Endothelial cell of umbilical vein (primary cell): ENCODE data around the gene HELZ2. TPM values are rescaled to one million over a fixed set of nuclear protein-coding genes. Genes with fewer than 3 reads are reported as not detected.
"Not testable (repeated sequence)": the region's sequence is repeated elsewhere in the genome, so short reads cannot be mapped to it uniquely, and the experiment has no call there.

Source experiments
- BruUV-seq: library from RNA; stranded (reverse); fragments of 400-500 nt; replicated peaks from 2 replicates; lab custom pipeline; 2021; lab: Mats Ljungman, UMichigan
- CTCF ChIA-PET: fragments of 300-600, 350-600 bp; sonication (Branson Sonifier 250); formaldehyde crosslinking; loops from one replicate; lab custom pipeline; 2021; ENCODE audit warnings: antibody characterized with exemption, inconsistent platforms; lab: Charles Lee
- POLR2A ChIA-PET: fragments of 300-600, 350-600 bp; sonication (Branson Sonifier 250); formaldehyde crosslinking; loops from one replicate; lab custom pipeline; 2021; ENCODE audit warnings: antibody characterized with exemption, inconsistent platforms; lab: Charles Lee
- DNase-seq: peaks from one replicate; pipeline ENCODE4 v3.0.0-alpha.2; 2011; ENCODE audit warnings: low read depth, low spot score
- FAIRE-seq: peaks from 2 replicates; lab custom pipeline; 2011; peaks lifted over from hg19 to GRCh38; lab: Jason Lieb, UNC
- H2AFZ ChIP-seq: 2 replicates; pipeline ENCODE4 v1.6.0; 2012; ENCODE audit warnings: low read depth, low read length, control low read depth, inconsistent platforms
- H3K27ac ChIP-seq: 2 replicates; pipeline ENCODE4 v1.5.1; 2011; ENCODE audit warnings: low read depth, mild to moderate bottlenecking, control low read depth, low read length, moderate library complexity; ENCODE audit not compliant: insufficient read depth
- H3K27me3 ChIP-seq, 2 experiments: 2 replicates each; pipeline versions ENCODE4 v1.6.0 to v1.6.1; 2011; ENCODE audit warnings: low read length in 2 of 2, mixed read lengths in 1 of 2; ENCODE audit not compliant: control insufficient read depth in 2 of 2, insufficient read depth in 2 of 2
- H3K36me3 ChIP-seq, 2 experiments: 2 replicates in 1 of 2; 3 replicates in 1 of 2; pipeline ENCODE4 v1.5.1; 2011; ENCODE audit warnings: low read length in 2 of 2, mild to moderate bottlenecking in 1 of 2, moderate library complexity in 1 of 2; ENCODE audit not compliant: control insufficient read depth in 2 of 2, insufficient read depth in 2 of 2; ENCODE audit errors: extremely low read depth in 1 of 2
- H3K4me1 ChIP-seq: 3 replicates; pipeline ENCODE4 v1.5.1; 2011; ENCODE audit warnings: mild to moderate bottlenecking, low read length; ENCODE audit not compliant: control insufficient read depth, insufficient read depth; ENCODE audit errors: extremely low read depth
- H3K4me2 ChIP-seq: 2 replicates; pipeline ENCODE4 v1.6.1; 2011; ENCODE audit warnings: low read length, control low read depth, mixed read lengths; ENCODE audit not compliant: insufficient read depth
- H3K4me3 ChIP-seq, 3 experiments: fragments of 200-600 bp in 1 of 3; sonication (generic), shearing (Covaris generic) in 1 of 3; replicated peaks in 1 of 3; 2 replicates each; pipeline ENCODE4 v1.5.1; 2011 to 2016; ENCODE audit warnings: control low read depth in 3 of 3, low read length in 3 of 3, mild to moderate bottlenecking in 2 of 3, inconsistent platforms in 1 of 3, low read depth in 1 of 3, moderate library complexity in 1 of 3; ENCODE audit not compliant: insufficient read depth in 1 of 3
- H3K79me2 ChIP-seq: 2 replicates; pipeline ENCODE4 v1.6.0; 2012; ENCODE audit warnings: low read length, inconsistent platforms; ENCODE audit not compliant: control insufficient read depth, insufficient read depth
- H3K9ac ChIP-seq: replicated peaks from 2 replicates; pipeline ENCODE3; 2011; ENCODE audit warnings: low read length, control low read depth; ENCODE audit not compliant: insufficient read depth; ENCODE audit errors: extremely low read depth
- H3K9me1 ChIP-seq: replicated peaks from 3 replicates; pipeline ENCODE4 v1.6.0; 2011; ENCODE audit warnings: mild to moderate bottlenecking, low read length; ENCODE audit not compliant: control insufficient read depth, insufficient read depth; ENCODE audit errors: extremely low read depth
- H3K9me3 ChIP-seq: replicated peaks from 2 replicates; pipeline ENCODE4 v1.5.1; 2012; ENCODE audit warnings: low read length, inconsistent platforms; ENCODE audit not compliant: control insufficient read depth, insufficient read depth
- H4K20me1 ChIP-seq: replicated peaks from 2 replicates; pipeline ENCODE3; 2011; ENCODE audit warnings: mild to moderate bottlenecking, low read length; ENCODE audit not compliant: control insufficient read depth, insufficient read depth; ENCODE audit errors: extremely low read depth
- CTCF ChIP-seq, 2 donors: IDR thresholded peaks; 1 replicate in 1 of 2; 2 replicates in 1 of 2; pipeline ENCODE4 v1.5.1; 2011; ENCODE audit warnings: low read length in 2 of 2, mild to moderate bottlenecking in 2 of 2, moderate library complexity in 2 of 2, control low read depth in 1 of 2, inconsistent platforms in 1 of 2, low read depth in 1 of 2; ENCODE audit not compliant: insufficient read depth in 1 of 2; ENCODE audit errors: extremely low read depth in 1 of 2
- EZH2 ChIP-seq: IDR thresholded peaks from 2 replicates; pipeline ENCODE4 v1.6.1; 2012; ENCODE audit warnings: borderline replicate concordance, low read depth, mild to moderate bottlenecking, moderate library complexity, low read length, inconsistent platforms; ENCODE audit not compliant: severe bottlenecking
- FOS ChIP-seq: IDR thresholded peaks from 2 replicates; pipeline ENCODE4 v1.6.1; 2011; ENCODE audit warnings: mild to moderate bottlenecking, low read length, moderate library complexity, borderline replicate concordance; ENCODE audit not compliant: insufficient read depth
- GATA2 ChIP-seq: IDR thresholded peaks from 2 replicates; pipeline ENCODE4 v1.7.0; 2011; ENCODE audit warnings: low read depth, mild to moderate bottlenecking, moderate library complexity, mixed read lengths, low read length; ENCODE audit not compliant: insufficient read length, insufficient read depth
- JUN ChIP-seq: IDR thresholded peaks from 2 replicates; pipeline ENCODE4 v1.6.1; 2011; ENCODE audit warnings: borderline replicate concordance, low read depth; ENCODE audit not compliant: insufficient read length, insufficient read depth
- MYC ChIP-seq: IDR thresholded peaks from one replicate; pipeline ENCODE4 v1.6.1; 2011; ENCODE audit warnings: mild to moderate bottlenecking, low read depth, low read length
- POLR2A ChIP-seq: IDR thresholded peaks from 2 replicates; pipeline ENCODE4 v1.6.1; 2012; ENCODE audit warnings: low read depth, mild to moderate bottlenecking, control low read depth, low read length
- POLR2AphosphoS5 ChIP-seq: IDR thresholded peaks from 2 replicates; pipeline ENCODE4 v1.6.1; 2012; ENCODE audit warnings: low read depth, mild to moderate bottlenecking, control low read depth, low read length, moderate library complexity; ENCODE audit not compliant: insufficient read depth
- dilution Hi-C: fragments of 300-500 bp; cut with MboI; formaldehyde crosslinking; loops from one replicate; pipeline ENCODE4 v1.15.0; 2019; ENCODE audit warnings: low sequenced_read_pairs; ENCODE audit not compliant: extremely low pct_ligation_motif_present
- intact Hi-C: fragments of 100-400 bp; cut with micrococcal nuclease; formaldehyde crosslinking; loops from one replicate; pipeline ENCODE4 v1.10.0; 2022
- polyA plus RNA-seq, 4 experiments: library from polyadenylated mRNA; depleted of rRNA in 3 of 4; stranded (reverse) in 3 of 4; unstranded in 1 of 4; fragments of >200 nt; gene quantifications; 2 replicates each; pipeline versions ENCODE4 v1.2.1 to v1.2.3, GENCODE V29; 2011 to 2012; ENCODE audit warnings: missing spikeins in 1 of 4
- total RNA-seq: library from RNA; stranded (reverse); gene quantifications from 2 replicates; pipeline ENCODE4 v1.2.3, GENCODE V29; 2021
- TF ChIP-seq, protein P1 (sequence below): IDR thresholded peaks from 2 replicates; pipeline ENCODE4 v1.6.1; 2011; ENCODE audit not compliant: insufficient read depth, insufficient read length

The HELZ2 gene
- total and polyA plus RNA-seq, 2 donors (not counting 3 experiments of a cell fraction or from before 2014, with no cell fraction given): 10.6 to 33.2 TPM

GRCh38 chr20:63601679-63602078 lies 27.6 kb upstream of the HELZ2 start:
- H3K4me1 ChIP-seq, BruUV-seq, H3K9me3 ChIP-seq, H3K27me3 ChIP-seq, CTCF ChIA-PET, H4K20me1 ChIP-seq, POLR2A ChIA-PET, H3K4me2 ChIP-seq, dilution Hi-C loops, H3K79me2 ChIP-seq, H2AFZ ChIP-seq, H3K4me3 ChIP-seq, intact Hi-C loops, DNase-seq, FAIRE-seq, H3K27ac ChIP-seq, H3K9ac ChIP-seq, H3K9me1 ChIP-seq: not testable (repeated sequence)
- peaks cover 5 to 11% of the 10 kb centered on the region in 2 experiments for H3K36me3 ChIP-seq

- TF ChIP-seq MYC (no peak), CTCF (IDR thresholded peaks at IDR 0.05; ENCODE audit: extremely low read depth in 1 of 2, insufficient read depth in 1 of 2, low read depth in 1 of 2, low read length in 2 of 2) (no peak), JUN (no peak), GATA2 (no peak), EZH2 (no peak), POLR2AphosphoS5 (no peak), FOS (no peak), POLR2A (no peak)
- TF ChIP-seq, protein P1, sequence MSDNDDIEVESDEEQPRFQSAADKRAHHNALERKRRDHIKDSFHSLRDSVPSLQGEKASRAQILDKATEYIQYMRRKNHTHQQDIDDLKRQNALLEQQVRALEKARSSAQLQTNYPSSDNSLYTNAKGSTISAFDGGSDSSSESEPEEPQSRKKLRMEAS: no peak
- DNase-seq (no peak), FAIRE-seq (no peak)
- ChIA-PET POLR2A (no interaction called here), CTCF (interaction anchor here (1.2 kb wide), 1 partner anchor 18 kb away, joined by 3 read pairs; no protein-coding TSS in a partner anchor)
- Histone ChIP-seq H3K9me1 (no peaks in the 10 kb centered on the region), H3K27me3 (no peaks in the 10 kb centered on the region), H3K4me1 (no peaks in the 10 kb centered on the region), H3K4me3 (no peak overlapping the region), H3K27ac (no peak overlapping the region), H4K20me1 (no peaks in the 10 kb centered on the region), H3K4me2 (no peak overlapping the region), H3K9ac (no peak overlapping the region), H2AFZ (no peak overlapping the region), H3K36me3 (peaks cover 4 to 18% of the 10 kb centered on the region in 2 experiments), H3K79me2 (no peaks in the 10 kb centered on the region), H3K9me3 (no peaks in the 10 kb centered on the region)
- intact Hi-C loops: loop anchor here (10.0 kb wide), 1 partner anchor 435 kb away; no protein-coding TSS in a partner anchor
- BruUV-seq: no TSS peak
- dilution Hi-C loops: no loop called here
Observed at GRCh38 chr20:63599396-63600050, 25.5 kb upstream of the HELZ2 start.
